Adrenal gland (tissue), 12 donors: ENCODE results near the gene FAIM2. TPM values are rescaled to one million over a fixed set of nuclear protein-coding genes. Genes with fewer than 3 reads are reported as not detected.

ENCODE experiments used
- DNase-seq, 7 donors: peaks; one replicate each; pipeline ENCODE4 v3.0.0-alpha.2; 2019 to 2020
- H3K27ac ChIP-seq, 5 donors: fragments of 200-600 bp; sonication (generic) in 4 of 5; 1 replicate in 3 of 5; 2 replicates in 2 of 5; pipeline versions ENCODE4 v1.5.1 to v1.8.0; 2016 to 2020; ENCODE audit warnings: mild to moderate bottlenecking in 1 of 5
- H3K27me3 ChIP-seq: fragments of 200-600 bp; 2 replicates; pipeline ENCODE4 v1.8.0; 2021
- H3K36me3 ChIP-seq, 2 donors: fragments of 200-600 bp; replicated peaks in 1 of 2; 1 replicate in 1 of 2; 2 replicates in 1 of 2; pipeline versions ENCODE4 v1.5.1 to v1.8.0; 2018 to 2022
- H3K4me1 ChIP-seq, 2 donors: fragments of 200-600 bp; replicated peaks in 1 of 2; 1 replicate in 1 of 2; 2 replicates in 1 of 2; pipeline versions ENCODE4 v1.5.1 to v1.8.0; 2018 to 2021
- H3K4me3 ChIP-seq, 4 donors: fragments of 200-600 bp; sonication (generic) in 3 of 4; one replicate each; pipeline ENCODE4 v1.5.1; 2016 to 2018
- H3K9me3 ChIP-seq, 3 donors: fragments of 200-600 bp; sonication (generic) in 1 of 3; replicated peaks in 1 of 3; 1 replicate in 2 of 3; 2 replicates in 1 of 3; pipeline versions ENCODE4 v1.5.1 to v1.8.0; 2016 to 2021
- POLR2A ChIP-seq, 2 donors: fragments of 450-650 bp; IDR thresholded peaks; one replicate each; pipeline ENCODE4 v1.6.1; 2017; ENCODE audit warnings: antibody characterized with exemption in 2 of 2, mild to moderate bottlenecking in 2 of 2, moderate library complexity in 1 of 2
- WGBS, 4 donors: extraction: QIAGEN DNeasy Blood & Tissue Kit in 2 of 4; methylation state at CpG; one replicate each; pipeline versions ENCODE4 v1.1.5 to v1.1.7; 2013 to 2017; 5-methylcytosine and 5-hydroxymethylcytosine counted together
- intact Hi-C, 2 donors: fragments of 100-400 bp; cut with DNase I; formaldehyde crosslinking; loops; one replicate each; pipeline versions ENCODE4 v1.14.1 to v1.15.0; 2022 to 2023
- polyA plus RNA-seq, 3 donors: library from polyadenylated mRNA; stranded (reverse); fragments of 200-250 nt in 2 of 3; fragments of 350-450 nt in 1 of 3; fragmentation: Illumina TruSeq in 1 of 3; extraction: RNeasy Lipid Tissue Mini Kit (QIAGEN cat#74804) in 1 of 3; gene quantifications; one replicate each; pipeline ENCODE4 v1.2.3, GENCODE V29; 2013 to 2014
- total RNA-seq, 9 donors: library from RNA; depleted of rRNA in 4 of 9; stranded (reverse); fragments of >200 nt in 4 of 9; fragments of 120-200 nt in 1 of 9; fragmentation: NEBNext Ultra II Directional in 1 of 9; extraction: Animal tissue kit (Norgen Biotek cat#: 25700) in 1 of 9; gene quantifications; one replicate each; pipeline versions ENCODE4 v1.1.0 to v1.2.4, GENCODE V29; 2013 to 2023
- TF ChIP-seq, protein P1 (sequence below), 6 experiments: fragments of 450-650 bp in 4 of 6; fragments of 200-600 bp in 2 of 6; sonication (generic) in 1 of 6; IDR thresholded peaks; 1 replicate in 5 of 6; 2 replicates in 1 of 6; pipeline versions ENCODE4 v1.5.1 to v1.8.0; 2016 to 2021; ENCODE audit warnings: antibody characterized with exemption in 6 of 6, mild to moderate bottlenecking in 2 of 6, moderate library complexity in 1 of 6
- donor health status: healthy with polysubstance abuse.
- donor health status: Bipolar disorder and iron deficiency.
- donor health status: DM: yes; HTN: yes; CAD: no.
- donor health status: DM: no; HTN: no; CAD: no.
- donor health status: DM: no; HTN: no; CAD: no.
- donor health status: DM: yes; HTN: yes; CAD: no.

FAIM2 gene
- total and polyA plus RNA-seq, 12 donors = 0.35 to 50.8 (median 8.7) TPM

DNA sequence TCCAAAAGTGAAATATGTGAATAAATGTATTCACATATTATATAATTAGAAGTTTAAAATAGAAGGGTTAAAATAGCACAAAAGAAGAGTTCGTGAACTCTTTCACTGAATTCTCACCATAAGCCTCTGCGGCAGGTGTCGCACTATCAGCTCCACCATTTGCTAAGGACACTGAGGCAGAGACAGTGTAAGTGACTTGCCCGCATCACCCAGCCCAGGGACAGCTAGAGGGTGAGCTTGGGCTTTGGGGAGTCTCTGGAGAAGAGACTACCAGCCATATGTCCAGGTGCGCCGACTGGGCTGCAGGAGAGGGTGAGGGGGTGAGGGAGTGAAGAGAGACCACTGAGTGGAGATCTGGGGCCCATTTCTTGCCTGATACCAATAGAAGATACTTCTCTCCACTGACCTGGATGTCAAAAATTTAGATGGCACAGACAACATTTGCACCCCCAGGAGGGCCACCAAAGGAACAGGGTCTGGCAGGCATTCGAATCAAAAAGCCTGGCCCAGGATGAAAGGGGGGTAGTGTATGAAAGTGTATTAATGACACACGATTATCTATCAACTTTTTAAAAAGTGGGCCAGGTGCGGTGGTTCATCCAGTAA lies 28.5 kb downstream of the FAIM2 start:
- no peak for TF ChIP-seq POLR2A (IDR thresholded peaks at IDR 0.05)
- TF ChIP-seq, protein P1, sequence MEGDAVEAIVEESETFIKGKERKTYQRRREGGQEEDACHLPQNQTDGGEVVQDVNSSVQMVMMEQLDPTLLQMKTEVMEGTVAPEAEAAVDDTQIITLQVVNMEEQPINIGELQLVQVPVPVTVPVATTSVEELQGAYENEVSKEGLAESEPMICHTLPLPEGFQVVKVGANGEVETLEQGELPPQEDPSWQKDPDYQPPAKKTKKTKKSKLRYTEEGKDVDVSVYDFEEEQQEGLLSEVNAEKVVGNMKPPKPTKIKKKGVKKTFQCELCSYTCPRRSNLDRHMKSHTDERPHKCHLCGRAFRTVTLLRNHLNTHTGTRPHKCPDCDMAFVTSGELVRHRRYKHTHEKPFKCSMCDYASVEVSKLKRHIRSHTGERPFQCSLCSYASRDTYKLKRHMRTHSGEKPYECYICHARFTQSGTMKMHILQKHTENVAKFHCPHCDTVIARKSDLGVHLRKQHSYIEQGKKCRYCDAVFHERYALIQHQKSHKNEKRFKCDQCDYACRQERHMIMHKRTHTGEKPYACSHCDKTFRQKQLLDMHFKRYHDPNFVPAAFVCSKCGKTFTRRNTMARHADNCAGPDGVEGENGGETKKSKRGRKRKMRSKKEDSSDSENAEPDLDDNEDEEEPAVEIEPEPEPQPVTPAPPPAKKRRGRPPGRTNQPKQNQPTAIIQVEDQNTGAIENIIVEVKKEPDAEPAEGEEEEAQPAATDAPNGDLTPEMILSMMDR (IDR thresholded peaks at IDR 0.05) = no peak
- Histone ChIP-seq H3K27ac (no peak overlapping the region), H3K4me1 (peaks cover 0 to 10% of the 10 kb centered on the region in 2 donors), H3K27me3 (no peaks in the 10 kb centered on the region), H3K4me3 (no peak overlapping the region), H3K36me3 (no peaks in the 10 kb centered on the region), H3K9me3 (no peaks in the 10 kb centered on the region)
- 89 to 93% (median 91%) methylated on average over 9 of the region's 9 CpGs for WGBS, 4 donors
- intact Hi-C loops = no loop called here
- DNase-seq = peak in 1 of 7 donors; percentile 45

DNA sequence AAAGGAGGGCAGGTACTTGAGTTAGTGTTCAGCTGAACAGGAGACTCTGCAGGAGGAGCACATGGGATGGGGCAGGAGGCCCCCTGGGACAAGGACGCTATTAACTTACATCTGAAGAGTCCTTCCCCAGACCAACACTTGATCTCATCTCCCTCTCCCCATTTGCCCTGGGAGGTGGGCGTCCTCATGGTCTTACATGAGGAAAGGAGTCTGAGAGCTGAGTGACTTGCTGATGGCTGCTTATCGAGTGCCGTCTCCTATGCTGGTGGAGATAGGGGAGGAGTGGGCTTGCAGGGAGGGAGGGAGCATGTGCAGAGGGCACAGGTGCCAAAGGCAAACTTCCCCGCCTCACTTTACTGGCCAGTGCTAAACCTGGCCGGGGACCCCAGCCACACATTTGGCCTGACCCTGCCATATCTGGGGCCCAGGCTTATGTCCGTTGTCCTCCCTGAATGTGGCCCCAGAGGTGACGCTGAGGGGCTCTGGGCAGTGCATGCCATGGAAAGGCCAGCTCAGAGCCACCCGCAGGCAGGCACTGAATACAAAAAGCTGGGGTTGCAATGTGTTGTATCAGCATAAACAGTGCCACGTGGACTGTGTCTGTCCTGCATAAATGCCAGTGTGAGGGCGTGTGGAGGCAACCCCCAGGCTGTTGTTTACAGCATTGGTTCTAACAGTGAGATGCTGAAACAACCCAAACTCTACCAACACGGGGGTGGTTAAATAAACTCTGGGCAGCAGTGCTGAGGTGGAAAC lies 29.4 kb downstream of the FAIM2 start:
- H3K27ac ChIP-seq = no peak overlapping the region
- DNase-seq = peak in 1 of 7 donors; percentile 50
- H3K4me1 ChIP-seq = peaks cover 0 to 11% of the 10 kb centered on the region in 2 donors
- intact Hi-C loops = no loop called here
- no peaks in the 10 kb centered on the region for H3K27me3 ChIP-seq
- no peaks in the 10 kb centered on the region for H3K9me3 ChIP-seq
- TF ChIP-seq, protein P1 (IDR thresholded peaks at IDR 0.05) = no peak
- TF ChIP-seq POLR2A (IDR thresholded peaks at IDR 0.05) = no peak
- WGBS, 4 donors = 70 to 80% (median 75%) methylated on average over 8 to 12 of the region's 12 CpGs
- no peaks in the 10 kb centered on the region for H3K36me3 ChIP-seq
- no peak overlapping the region for H3K4me3 ChIP-seq

DNA sequence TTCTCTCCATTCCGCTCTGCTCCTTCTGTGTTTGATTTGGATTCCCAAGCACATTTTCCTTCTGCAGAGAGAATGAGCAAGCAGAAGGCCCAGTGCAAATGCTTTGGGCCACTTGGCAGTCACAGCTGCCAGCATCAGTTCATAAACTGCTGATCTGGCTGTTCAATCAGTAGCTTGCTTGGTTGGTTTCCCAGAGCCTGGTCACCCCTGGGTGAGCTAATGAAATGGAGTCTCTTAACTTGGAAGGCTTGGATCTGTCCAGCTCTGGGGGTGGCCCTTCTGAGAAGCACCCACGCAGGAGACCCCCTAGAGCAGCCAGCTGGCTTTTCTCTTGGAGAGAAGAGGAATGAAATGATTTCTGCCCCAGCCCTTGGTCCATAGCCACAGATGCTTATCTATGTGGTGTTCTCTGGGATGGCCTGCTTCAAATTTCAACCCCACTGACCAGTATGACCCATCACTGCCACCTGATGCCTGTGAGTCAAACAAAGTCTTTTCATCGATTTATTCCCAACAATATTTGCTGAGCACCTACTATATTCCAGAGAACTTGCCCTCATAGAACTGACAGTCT lies 30.3 kb downstream of the FAIM2 start:
- H3K4me3 ChIP-seq = no peak overlapping the region
- intact Hi-C loops = no loop called here
- H3K27ac ChIP-seq = no peak overlapping the region
- no peak for TF ChIP-seq POLR2A (IDR thresholded peaks at IDR 0.05)
- TF ChIP-seq, protein P1 (IDR thresholded peaks at IDR 0.05) = no peak
- H3K36me3 ChIP-seq = no peaks in the 10 kb centered on the region
- H3K4me1 ChIP-seq = peaks cover 0 to 20% of the 10 kb centered on the region in 2 donors
- H3K27me3 ChIP-seq = no peaks in the 10 kb centered on the region
- H3K9me3 ChIP-seq = no peaks in the 10 kb centered on the region
- DNase-seq = peak in 1 of 7 donors; percentile 71
- WGBS, 4 donors = 76 to 93% (median 79%) methylated on average over 3 of the region's 3 CpGs

DNA sequence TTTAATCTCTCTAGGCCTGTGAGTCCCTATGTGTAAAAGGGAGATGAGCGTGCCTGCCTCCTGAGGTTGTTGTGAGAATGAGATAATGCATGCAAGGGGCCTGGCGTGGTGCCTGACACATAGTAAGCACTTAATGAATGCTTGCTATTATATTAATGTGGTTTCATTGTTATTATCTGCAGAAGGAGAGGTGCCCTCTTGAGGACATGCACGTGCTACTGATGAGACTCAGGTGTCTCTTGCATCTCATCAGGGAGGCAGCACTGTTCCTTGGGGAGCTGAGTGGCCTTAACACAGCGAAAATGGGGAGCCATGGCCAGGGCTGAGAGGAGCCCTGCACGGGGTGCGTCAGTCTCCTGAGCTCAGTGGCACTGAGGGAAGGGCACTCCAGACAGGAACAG lies 30.9 kb downstream of the FAIM2 start:
- TF ChIP-seq, protein P1 (IDR thresholded peaks at IDR 0.05) = no peak
- no peak for TF ChIP-seq POLR2A (IDR thresholded peaks at IDR 0.05)
- H3K27ac ChIP-seq = no peak overlapping the region
- intact Hi-C loops = no loop called here
- H3K9me3 ChIP-seq = no peaks in the 10 kb centered on the region
- H3K4me3 ChIP-seq = no peak overlapping the region
- H3K4me1 ChIP-seq = peaks cover 0 to 25% of the 10 kb centered on the region in 2 donors
- peak in 1 of 7 donors; percentile 67 for DNase-seq
- no peaks in the 10 kb centered on the region for H3K27me3 ChIP-seq
- H3K36me3 ChIP-seq = no peaks in the 10 kb centered on the region
- WGBS, 4 donors = 78 to 84% (median 79%) methylated on average over 4 to 6 of the region's 6 CpGs
